Measurements from ENCODE around the gene PAGE2. TPM values are rescaled to one million over a fixed set of nuclear protein-coding genes. Genes with fewer than 3 reads are reported as not detected.
"Not testable (repeated sequence)": the region's sequence is repeated elsewhere in the genome, so short reads cannot be mapped to it uniquely, and the experiment has no call there.

Gene PAGE2
- total RNA-seq, 2 donors from 2014 or later, result not detected

- DNase-seq (ENCODE audit: low spot score), result no peak
- intact Hi-C loops (cut with DNase I), result no loop called here
Observed at GRCh38 chrX:55119712-55120111, 30.9 kb downstream of the PAGE2 start.

GRCh38 chrX:55120761-55121358 is 32.0 kb downstream of the PAGE2 start:
- intact Hi-C loops (cut with DNase I), result no loop called here
- no peak for DNase-seq (ENCODE audit: low spot score)

DNA sequence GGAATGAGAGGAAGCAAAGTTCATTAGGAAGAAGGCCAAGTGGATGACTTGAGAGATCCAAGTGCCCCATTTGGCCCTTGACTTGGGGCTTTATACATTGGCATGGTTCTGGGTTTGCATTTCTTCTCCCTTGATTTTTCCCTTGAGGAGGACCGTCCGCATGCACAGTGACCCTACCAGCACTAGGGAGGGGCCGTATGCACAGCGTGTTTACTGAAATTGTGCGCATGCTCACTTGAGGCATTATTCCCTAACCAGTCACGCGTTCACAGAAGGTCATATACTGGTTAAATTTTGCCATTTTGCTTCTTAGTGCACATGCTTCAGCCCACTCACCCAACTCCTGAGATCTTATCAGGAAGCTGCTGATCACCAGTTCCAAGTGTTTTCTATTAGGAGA is 35.1 kb downstream of the PAGE2 start:
- no peak for DNase-seq (ENCODE audit: low spot score)
- intact Hi-C loops (cut with DNase I), result no loop called here

- DNase-seq (ENCODE audit: low spot score), result no peak
- intact Hi-C loops (cut with DNase I), result no loop called here
Observed at GRCh38 chrX:55127692-55128091, 38.9 kb downstream of the PAGE2 start.

DNA sequence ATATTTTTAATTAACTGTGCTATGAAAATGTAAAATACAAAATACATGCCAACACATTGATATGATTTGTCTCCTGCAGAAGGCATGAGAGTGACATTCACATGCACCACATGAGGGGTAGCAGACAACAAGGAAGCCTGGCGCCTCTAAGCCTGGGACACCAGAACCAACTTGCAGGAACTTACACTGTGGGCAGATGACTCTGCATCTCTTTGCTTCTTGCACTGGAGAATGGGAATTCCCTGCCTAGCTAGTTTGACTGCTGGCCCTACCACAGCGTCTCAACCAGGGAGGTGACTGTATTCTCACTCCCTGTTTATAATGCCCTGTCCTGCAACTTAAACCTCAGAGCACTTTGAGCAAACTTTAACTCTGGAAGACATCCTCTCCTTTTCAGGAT is 40.5 kb downstream of the PAGE2 start:
- intact Hi-C loops (cut with DNase I), result loop anchor here in 1 of 2 donors (1.0 kb wide), 1 partner anchor 12 kb away; no protein-coding TSS in a partner anchor
- DNase-seq (ENCODE audit: low spot score), result no peak

DNA sequence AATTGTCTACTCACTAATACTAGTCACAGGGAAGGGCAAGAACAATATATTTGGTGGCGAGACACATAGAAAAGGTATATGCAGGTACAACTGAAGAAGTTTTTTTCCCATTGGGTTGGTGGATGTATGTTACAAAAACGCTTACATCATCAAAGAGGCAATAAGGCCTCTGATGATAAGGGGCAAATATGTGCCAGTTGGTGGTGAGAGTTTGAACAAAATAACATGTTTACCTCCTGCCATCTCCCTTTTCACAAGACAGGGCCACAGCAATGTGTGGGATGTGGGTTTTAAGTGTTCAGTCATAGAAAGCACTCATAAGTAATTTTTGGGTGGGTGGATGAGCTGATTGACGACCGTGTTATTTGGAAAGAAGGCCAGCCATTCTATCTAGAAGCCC is 41.7 kb downstream of the PAGE2 start:
- no peak for DNase-seq (ENCODE audit: low spot score)
- intact Hi-C loops (cut with DNase I), result no loop called here

GRCh38 chrX:55132416-55132815 is 43.6 kb downstream of the PAGE2 start:
- no peak for DNase-seq (ENCODE audit: low spot score)
- intact Hi-C loops (cut with DNase I), result no loop called here

- DNase-seq (ENCODE audit: low spot score), result no peak
- intact Hi-C loops (cut with DNase I), result no loop called here
Observed at GRCh38 chrX:55135171-55135570, 46.4 kb downstream of the PAGE2 start.

- intact Hi-C loops (cut with DNase I), result loop anchor here in 1 of 2 donors (1.0 to 5.0 kb wide), 2 partner anchors 11 to 1093 kb away; no protein-coding TSS in a partner anchor
- DNase-seq (ENCODE audit: low spot score), result not testable (repeated sequence)
Observed at GRCh38 chrX:55140800-55141199, 52.0 kb downstream of the PAGE2 start.

Other genes with a start within 250 kb of the PAGE2 start
- gene TRO, start 168.2 kb upstream of the PAGE2 start, total RNA-seq, result 1 to 10 TPM; 6.7 to 7.7 TPM
- under 1 TPM; 0.14 to 0.42 TPM for gene PFKFB1, start 94.8 kb upstream of the PAGE2 start, total RNA-seq
- 10 to 100 TPM in 1 of 2 donors, 1 to 10 TPM in 1; 8.5 to 10.5 TPM for gene APEX2, start 88.7 kb upstream of the PAGE2 start, total RNA-seq
- 10 to 100 TPM in 1 of 2 donors, 1 to 10 TPM in 1; 4.7 to 13.1 TPM for gene ALAS2, start 58.0 kb upstream of the PAGE2 start, total RNA-seq
- gene PAGE2B, start 14.0 kb upstream of the PAGE2 start, total RNA-seq, result not detected
- not detected for gene PAGE5, start 131.3 kb downstream of the PAGE2 start, total RNA-seq
- not detected for gene PAGE3, start 175.9 kb downstream of the PAGE2 start, total RNA-seq

All from posterior vena cava (tissue), 2 donors.